HG02870 (cell line): ENCODE data around the gene IMPDH1.
A peak's percentile ranks its signal among the peaks of the same experiment; 100 is the strongest.
"Not testable (repeated sequence)": the region's sequence is repeated elsewhere in the genome, so short reads cannot be mapped to it uniquely, and the experiment has no call there.

Experiments
- ATAC-seq: cut with Tn5 transposase; IDR thresholded peaks from one replicate; pipeline ENCODE4 v1.9.1; 2021; ENCODE audit warnings: mild to moderate bottlenecking, moderate library complexity; ENCODE audit not compliant: unreplicated experiment

Gene IMPDH1

DNA sequence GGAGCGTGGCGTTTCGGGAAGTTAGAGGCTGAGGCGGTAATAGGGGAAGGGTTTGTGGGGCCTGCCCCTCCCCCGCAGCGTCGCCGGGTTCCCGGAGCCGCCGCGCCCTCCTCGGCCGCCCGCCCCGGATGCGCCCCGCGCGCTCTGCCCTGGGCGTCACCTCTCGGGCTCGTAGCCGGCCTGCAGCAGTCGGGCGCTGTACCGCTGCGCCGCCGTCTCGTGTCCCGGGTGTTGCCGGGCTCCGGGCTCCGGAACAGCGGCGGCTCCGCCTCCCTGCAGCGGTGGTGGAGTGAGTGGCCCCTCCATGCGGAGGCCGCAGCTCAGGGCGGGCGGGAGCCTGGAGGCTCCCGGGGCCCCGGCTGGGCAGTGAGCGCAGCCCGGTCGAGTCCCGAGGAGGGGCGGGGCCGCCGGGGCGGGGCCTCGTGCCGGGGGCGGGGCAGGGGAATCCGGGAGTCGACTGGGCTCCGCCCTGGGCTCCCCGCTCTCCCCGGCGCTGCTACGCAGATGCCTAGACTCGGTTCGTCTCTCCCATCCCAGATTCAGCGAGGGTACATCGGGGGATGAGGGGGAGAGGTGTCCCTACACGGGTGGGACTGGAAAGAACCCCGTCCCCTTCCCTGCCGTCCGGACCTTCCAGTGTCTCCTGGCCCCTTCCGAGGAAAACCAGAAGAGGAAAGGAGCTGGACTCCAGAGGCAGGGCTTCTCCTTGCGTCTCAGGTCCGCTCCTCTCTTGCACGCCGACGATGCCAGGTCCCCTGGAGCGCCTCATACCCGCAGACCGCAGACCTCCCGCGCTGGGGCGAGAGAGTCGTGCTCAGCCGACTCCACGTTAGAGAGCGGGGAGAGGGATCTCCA is at the start of gene IMPDH1:
IMPDH1 (minus strand) TSS at position 387 of the 855 bp plus-strand sequence; CDS start at position 306, 81 bp downstream.
- peak; percentile 78 for ATAC-seq

DNA sequence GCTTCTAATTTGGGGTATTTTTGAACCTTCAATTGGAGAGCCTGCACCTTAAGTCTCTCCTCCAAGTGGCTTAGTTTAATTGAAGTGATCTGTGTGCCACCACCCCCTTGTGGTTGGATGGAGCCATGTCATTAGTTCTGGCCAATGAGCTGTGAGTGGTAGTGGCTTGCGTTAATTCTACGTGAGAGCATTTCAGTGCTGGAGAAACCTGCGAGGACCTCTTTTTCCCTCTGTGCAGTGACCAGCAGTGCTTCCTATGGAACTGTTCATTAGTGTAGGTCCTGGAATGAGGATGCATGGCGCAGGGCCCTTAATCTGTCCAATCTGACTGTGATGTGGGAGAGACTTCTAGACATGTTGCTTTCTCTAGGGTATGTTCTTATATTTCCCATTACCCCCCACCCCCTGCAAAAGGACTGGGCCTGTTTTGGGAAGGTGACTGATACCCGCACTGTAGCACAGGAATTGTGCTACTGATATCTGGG is 49.7 kb upstream of the IMPDH1 start:
- ATAC-seq = peak; percentile 27

DNA sequence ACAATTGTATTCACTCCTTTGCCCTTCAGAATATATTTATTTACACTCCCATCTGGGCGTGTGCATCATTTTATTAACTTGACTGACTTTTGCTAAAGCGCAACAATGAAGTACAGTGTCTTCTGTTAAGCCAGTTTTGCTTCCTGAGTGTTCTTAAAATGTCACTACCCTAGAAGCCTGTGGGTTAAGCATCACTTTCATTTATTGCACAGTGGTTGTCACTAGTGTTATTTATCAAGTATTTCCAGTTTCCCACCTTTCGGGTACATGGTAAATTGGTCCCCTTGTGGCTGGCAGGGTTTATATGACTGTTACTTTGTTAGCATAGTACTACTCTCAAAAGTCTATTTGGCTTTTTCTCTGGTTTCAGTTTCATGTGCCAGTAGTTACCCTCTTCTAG is 49.2 kb upstream of the IMPDH1 start:
- ATAC-seq = peak; percentile 23

DNA sequence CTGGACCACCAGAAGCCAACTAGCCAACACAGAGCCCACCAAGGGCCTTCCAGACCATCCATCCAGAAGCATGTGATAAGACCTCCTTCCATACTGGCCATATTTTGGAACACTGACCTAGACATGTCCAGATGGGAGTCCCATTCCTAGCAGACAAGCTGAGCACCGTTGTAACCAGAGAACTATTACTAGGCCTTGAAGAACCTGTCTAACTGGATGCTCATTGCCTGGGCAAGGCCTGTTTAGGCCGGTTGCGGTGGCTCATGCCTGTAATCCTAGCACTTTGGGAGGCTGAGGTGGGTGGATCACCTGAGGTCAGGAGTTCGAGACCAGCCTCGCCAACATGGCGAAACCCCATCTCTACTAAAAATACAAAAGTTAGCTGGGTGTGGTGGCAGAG is 47.6 kb upstream of the IMPDH1 start:
- not testable (repeated sequence) for ATAC-seq

DNA sequence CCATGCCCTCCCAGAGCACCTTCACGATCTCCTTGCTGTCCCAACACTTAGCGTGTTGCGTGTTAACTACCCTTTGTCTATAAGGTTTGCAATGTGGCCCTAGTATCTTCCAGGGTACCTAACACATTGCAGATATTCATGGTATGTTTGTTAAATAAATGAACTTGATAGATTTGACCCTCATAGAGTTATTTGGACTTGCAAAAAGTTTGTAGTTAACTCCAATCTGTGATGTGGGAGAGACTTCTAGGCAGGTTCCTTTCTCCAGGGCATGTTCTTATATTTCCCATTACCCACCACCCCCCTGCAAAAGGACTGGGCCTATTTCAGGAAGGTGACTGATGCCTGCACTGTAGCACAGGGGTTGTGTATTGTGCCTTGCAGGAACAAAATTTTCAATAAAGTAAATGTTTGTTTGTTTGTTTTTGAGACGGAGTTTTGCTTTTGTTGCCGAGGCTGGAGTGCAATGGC is 46.5 kb upstream of the IMPDH1 start:
- ATAC-seq = peak; percentile 7

DNA sequence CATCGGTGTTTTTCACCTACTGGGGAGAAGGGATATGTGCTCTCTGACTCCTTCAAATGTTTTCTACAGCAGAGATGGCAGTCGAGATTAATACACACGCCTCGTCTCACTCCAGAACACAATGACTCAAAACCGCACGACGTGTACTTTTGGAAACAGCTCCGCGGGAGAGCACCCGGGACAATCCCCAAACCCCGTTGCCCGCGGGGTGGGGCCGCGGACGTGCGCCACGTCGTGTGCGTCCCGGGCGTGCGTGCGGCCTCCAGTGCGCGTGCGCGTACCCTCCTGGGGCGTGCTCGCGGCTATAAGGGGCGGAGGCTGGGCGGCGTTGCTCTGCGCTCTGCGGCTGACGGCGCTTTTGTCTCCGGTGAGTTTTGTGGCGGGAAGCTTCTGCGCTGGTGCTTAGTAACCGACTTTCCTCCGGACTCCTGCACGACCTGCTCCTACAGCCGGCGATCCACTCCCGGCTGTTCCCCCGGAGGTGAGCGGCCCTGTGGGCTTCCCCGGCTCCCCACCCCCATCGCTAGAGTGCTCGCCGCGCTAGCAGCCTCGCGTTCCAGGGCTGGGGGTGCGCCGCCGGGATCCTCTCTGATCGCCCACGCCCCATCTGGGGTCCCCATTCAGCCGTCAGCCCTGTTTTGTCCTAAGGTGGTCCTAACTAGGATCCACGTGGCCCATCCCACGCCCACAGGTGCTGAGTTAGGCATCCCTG is 45.9 kb upstream of the IMPDH1 start, which contains the start of gene HILPDA:
HILPDA (plus strand) TSS at position 336 of the 712 bp plus-strand sequence. CDS start 1,391 bp downstream, outside the sequence.
- peak; percentile 66 for ATAC-seq

DNA sequence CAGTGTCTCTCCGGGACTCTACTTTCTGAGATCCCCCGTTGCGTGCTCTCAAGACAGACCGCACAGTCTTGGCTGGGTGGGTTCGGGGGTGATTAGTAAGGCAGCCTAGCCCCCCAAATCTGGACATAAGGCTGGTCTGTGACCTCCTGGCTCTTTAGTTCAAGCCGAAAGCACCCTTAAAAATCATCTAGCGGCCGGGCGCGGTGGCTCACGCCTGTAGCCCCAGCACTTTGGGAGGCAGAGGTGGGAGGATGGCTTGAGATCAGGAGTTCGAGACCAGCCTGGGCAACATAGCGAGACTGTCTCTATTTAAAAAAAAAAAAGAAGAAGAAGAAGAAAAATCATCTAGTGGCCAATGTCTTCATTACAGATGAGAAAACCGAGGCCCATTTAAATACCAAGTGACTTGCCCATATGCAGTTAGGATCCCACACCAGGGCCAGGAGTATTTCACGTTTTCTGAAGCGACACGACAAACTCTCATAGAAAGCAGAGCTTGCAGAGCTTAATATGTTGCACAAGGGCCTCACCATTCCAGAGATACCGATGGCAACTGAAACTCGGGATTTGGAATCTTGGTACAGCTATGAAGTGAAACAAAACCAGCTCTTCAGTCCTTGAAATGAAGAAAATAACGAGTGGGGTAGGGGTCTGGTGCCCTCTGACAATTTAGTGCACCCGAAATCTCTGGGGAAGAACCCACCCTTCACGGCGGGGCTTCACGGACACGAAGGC is 45.2 kb upstream of the IMPDH1 start:
- no peak for ATAC-seq

DNA sequence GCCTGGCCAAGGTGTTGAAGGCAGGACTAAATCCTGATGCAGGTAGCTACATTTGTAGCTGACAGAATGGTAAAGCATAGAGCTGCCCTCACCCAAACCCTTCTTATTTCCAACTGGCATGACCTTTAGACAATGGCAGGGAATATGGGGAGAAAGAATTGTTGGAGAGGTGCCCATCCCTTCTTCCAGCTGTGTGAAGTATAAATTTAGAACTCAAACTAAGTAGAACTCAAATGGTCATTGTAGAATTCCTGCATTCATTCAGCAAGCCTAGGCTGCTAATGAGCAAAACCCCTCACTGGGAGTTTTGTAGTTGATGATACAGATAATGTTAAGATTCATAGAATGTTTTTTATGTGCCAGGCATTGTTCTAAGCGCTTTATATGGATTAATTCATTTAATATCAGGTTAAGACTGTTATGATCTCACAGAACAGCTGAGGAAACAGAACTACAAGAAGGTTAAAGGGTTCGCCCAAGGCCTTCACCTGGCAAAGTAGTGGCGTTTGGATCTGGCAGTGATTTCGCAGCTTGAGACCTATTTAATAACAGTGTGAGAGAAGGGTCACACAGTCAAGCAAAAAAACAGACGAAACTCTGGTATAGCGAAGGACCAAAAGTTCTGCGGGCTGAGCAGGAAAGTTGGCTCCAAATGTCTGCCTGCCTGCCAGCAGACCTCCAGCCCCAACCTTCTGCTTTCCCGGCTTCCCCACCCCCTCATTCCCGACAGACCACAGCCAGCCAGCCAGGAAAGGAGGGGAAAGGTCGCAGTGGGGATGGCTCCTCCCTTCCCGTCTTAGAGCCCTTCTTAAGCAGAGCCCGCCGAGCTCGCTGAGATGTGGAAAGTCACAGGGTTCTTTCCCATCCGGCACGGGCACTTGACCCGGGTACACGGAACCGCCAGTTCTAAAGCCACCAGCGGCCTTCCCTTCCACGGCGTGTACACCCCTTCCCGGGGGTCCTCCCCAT is 44.3 kb upstream of the IMPDH1 start:
- ATAC-seq = no peak

DNA sequence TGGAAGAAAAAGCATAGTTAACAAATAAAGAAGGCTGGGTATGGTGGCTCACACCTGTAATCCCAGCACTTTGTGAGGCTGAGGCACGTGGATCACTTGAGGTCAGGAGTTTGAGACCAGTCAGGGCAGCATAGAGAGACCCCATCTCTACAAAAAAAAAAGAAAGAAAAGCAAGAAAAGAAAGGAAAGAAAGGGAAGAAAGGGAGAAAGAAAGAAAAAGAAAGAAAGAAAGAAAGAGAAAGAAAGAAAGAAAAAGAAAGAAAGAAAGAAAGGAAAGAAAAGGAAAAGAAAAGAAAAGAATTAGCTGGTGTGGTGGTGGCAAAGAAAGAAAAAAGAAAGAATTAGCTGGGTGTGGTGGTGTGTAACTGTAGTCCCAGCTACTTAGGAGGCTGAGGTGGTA is 42.8 kb upstream of the IMPDH1 start:
- no peak for ATAC-seq

DNA sequence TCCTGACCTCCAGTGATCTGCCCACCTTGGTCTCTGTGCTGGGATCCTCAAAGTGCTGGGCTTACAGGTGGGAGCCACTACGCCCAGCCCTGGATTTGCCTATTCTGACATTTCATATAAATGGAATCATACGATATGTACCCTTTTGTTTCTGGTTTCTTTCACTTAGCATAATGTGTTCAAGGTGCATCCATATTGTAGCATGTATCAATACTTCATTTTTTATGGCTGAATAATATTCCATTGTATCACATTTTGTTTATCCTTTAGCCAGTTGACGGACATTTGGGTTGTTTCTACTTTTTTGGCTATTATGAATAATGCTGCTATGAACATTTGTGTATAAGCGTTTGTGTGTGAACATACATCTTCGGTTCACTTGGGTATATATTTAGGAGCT is 41.1 kb upstream of the IMPDH1 start:
- no peak for ATAC-seq

DNA sequence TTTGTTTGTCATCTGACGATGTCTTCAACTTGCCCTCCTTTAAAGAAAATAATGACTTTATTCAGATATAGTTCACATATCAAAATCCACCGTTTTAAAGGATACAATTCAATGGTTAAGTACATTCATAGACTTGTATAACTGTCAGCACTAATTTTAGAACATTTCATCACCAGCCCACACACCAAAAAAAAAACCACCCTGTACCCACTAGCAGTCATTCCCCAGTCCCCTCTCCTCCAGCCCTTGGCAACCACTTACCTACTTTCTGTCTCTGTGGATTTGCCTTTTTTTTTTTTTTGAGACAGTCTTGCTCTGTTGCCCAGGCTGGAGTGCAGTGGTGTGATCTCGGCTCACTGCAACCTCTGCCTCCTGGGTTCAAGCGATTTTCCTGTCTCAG is 40.6 kb upstream of the IMPDH1 start:
- ATAC-seq = no peak

DNA sequence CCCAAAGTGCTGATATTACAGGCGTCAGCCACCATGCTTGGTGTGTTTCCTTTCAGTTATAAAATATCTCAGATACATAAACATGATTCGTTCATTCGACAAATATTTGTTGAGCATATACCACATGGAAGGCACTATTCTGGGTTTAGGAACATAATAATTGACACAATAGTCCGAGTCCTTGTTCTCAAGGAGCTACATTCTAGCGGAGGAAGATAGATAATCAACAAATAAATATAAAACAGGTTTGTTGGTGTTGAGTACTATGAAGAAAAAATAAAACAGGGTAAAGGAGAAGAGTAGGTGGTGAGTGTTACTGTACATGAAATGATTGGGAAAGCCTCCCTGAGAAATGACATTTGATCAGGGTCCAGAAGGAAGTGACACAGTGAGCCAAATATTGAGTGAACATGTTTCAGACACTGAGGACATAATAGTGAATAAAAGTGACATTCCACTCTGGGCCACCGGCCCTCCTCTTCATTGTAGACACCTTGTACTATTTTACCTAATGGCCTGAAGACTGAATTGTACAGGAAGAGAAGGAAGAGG is 39.0 kb upstream of the IMPDH1 start:
- no peak for ATAC-seq

DNA sequence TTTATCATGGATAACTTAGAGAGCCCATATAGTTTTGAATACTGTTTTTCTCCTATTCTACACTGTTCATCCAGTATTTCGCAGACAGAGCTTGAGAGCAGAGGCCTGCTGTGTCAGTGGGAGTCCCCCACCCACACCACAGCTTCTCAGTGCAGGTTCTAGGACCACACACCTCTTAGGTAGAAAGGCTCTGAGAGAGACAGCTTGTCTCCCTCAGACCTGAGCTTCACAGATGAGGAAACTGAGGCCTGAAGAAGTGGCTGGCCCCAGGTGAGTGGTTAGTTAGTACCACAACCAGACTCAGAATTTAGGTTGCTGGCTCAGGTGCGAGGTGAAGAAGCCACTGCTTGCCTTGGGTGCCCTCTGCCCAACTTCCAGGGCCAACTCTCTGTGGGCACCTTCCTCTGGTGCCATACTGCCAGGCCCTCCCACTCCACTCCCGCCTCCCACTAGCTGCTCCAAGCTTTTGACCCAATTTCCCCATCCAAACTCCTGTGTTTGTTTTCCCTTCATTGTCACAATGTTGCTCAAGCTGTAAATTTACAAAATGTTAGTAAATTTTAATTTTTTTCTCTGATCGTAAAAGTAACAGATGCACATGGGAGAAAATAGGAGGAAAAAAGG is 38.3 kb upstream of the IMPDH1 start:
- ATAC-seq = no peak

DNA sequence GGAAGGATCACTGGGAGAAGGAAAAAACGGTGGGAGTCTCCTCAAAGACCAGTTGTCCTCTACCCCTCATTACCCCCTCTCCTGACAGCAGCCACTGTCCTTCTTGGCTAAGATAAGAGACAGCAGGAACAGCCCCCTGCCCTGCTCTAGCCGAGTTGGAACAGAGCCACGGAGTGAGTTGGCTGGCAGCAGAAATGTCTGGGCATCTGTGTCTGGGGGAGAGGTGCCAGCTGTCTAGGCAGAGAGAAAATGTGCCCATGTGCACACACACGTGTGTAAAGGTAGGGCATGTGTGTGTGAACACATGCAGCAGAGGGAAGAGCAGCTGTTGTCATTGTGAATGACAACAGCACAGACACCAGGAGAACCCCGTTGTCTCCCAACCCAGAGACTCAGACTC is 36.5 kb upstream of the IMPDH1 start:
- ATAC-seq = no peak

DNA sequence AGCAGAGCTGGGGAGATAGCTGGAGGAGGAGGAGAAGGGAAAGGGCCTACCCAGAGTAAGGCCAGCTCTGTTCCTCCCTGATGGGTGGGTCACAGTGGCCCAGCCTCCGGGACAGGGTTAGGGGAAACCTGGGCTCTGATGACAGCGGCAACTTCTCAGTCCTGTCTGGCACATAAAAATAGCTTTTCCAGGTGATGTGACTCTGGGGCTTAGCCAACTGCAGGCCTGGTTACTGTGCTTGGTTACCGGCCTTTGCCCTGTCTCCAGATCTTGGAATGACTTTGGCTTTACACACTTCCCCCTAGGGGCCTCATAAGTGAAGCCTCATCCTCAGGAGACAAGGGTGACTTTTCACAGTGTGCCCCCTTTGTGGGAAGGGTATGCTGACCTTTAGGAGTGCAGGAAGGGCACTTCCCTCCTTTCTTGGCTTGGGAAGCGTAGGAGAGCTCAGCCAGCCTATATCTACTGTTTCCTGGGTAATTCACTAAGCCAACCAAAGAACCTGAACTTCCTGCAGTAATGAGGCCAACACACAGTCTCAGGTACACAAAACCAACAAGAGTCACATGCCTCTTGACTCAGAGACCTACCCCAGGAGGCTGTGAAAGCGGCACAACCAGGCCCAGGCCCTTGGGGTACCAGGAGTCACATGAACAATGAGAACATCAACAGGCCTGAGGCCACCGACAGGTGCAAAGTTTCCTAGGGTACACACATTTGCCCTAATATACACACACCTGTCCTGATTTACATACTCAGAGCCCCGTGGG is 34.2 kb upstream of the IMPDH1 start:
- ATAC-seq = no peak

DNA sequence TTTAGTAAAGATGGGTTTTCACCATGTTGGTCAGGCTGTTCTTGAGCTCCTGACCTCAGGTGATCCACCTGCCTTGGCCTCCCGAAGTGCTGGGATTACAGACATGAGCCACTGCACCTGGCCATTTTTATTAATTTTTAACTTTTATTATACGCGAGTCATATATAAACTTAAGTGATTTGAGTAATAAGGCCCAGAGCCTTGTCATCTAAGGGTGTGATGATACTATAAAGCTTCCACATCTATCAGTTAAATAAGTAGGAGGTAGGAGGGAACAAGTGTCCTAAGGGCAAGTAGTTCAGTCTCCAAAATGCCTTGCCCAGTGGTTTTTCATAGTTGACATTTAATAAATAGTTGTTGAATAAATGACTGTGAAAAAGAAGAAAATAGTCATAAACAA is 32.6 kb upstream of the IMPDH1 start:
- no peak for ATAC-seq

DNA sequence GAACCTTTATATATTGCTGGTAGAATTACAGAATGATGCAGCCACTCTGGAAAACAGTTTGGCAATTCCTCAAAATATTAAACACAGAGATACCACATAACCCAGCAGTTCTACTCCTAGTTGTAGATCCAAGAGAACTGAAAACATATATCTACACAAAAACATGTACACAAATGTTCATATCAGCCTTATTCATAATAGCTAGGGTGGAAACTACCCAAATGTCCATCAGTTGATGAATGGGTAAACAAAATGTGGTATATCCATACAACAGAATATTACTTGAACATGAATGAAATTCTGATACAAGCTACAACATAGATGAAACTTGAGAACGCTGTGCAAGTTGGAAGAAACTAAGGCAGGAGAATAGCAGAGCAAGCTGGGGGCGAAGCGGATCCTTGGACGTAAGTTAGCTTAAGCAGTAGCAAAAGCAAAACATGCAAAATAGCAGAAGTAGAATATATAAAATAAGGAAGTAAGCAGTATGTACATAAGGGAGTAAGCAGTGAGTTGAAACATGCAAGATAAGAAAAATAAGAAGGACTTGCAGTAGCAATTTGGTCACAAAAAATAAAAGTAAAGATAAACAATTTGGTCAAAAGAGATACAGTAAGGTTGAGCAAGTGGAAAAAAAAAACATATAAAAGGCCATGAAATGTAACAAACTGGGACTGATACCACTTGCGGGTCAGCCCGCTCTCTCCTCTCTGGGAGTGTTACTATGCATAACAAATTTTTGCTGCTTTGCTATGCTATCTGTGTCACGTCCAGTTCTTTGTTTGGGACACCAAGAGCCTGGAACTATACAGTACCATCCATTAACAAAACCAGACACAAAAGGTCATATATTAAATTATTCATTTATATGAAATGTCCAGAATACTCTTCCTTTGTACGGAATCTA is 27.9 kb upstream of the IMPDH1 start:
- ATAC-seq = peak; percentile 70
